GM19240 (cell line): Measurements from ENCODE around the gene RFFL.

Experiments
- DNase-seq: peaks from one replicate; pipeline ENCODE4 v3.0.0; 2011; ENCODE audit warnings: low spot score; ENCODE audit not compliant: insufficient read length

Gene RFFL

GRCh38 chr17:35081638-35082037 lies 18.1 kb upstream of the RFFL start:
- DNase-seq: no peak

DNA sequence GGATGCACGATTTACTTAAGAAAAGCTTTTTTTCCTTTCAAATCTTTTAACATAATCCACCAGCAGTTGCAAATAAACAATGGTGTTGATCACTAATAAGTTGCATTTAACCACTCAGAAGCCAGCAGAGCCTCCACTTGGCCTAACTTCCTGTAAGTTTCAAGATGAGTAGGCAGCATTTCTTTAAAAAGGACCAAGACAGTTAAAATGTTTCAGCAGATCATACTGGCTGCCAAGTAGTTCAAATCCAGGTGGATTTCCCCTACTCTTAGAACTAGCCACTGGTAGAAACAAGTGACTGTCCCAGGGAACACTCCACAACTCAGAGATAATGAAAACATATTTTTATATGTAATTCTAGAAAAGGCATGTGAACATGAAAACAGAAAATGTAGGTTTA lies 17.0 kb upstream of the RFFL start:
- no peak for DNase-seq

DNA sequence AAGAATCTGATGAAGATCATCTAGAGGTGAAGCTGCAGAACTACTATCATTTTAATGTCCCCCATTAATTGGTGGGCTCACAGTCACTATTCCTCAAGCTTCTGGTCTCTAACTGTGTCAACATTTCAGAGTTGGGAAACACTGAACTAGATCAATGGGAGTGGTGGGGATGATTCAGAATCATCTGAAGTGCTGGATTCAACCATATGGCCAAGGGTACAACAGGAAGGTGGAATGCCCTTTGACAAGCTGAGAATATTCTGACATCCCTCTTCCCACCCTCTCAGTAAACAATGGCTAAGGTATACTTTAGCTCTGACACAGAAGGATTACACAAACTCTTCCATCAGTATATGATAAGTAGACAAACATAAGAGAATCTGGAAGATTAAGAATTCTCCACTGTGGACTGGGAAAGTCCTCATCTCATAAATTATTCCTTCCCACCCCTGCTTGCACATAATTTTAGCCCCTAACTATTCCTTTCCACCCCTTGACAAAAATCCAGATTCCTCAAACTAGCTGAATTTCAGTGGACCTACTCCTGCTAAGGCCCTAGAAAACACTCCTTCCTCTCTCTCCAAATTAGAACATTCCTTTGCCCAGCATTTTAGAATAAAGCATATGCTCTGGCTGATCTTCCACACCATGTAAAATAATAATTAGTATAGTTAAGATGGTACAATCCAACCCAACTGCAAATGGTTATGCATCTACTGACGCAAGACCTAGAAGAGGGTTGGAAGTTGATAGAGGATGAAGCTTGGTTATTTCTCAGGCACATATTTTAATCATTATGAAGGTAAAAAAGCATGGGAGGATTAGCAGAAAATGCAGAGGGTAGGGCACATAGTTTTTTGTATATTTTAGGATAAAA lies 16.3 kb upstream of the RFFL start:
- DNase-seq: no peak

DNA sequence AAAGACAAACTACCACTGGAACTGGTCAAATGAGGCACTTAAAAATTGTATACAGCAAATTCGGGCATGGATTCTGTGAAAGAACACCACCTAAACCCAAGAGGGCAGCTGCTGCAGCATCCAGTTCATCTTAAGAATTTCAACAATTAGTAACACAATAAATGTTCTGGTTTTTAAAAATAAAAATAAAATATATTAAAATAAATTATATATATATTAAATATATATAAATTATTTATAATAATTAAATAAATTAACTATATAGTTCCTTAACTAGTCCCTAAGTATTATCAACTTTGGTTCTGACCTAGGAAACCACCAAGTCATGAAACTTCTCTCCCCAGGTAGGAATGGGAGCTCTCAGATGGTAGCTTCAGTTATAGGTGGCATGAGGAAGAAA lies 13.4 kb upstream of the RFFL start:
- no peak for DNase-seq

GRCh38 chr17:35074711-35075707 lies 11.5 kb upstream of the RFFL start:
- DNase-seq: no peak

- DNase-seq: no peak
Measured at GRCh38 chr17:35073991-35074627, 10.6 kb upstream of the RFFL start.

DNA sequence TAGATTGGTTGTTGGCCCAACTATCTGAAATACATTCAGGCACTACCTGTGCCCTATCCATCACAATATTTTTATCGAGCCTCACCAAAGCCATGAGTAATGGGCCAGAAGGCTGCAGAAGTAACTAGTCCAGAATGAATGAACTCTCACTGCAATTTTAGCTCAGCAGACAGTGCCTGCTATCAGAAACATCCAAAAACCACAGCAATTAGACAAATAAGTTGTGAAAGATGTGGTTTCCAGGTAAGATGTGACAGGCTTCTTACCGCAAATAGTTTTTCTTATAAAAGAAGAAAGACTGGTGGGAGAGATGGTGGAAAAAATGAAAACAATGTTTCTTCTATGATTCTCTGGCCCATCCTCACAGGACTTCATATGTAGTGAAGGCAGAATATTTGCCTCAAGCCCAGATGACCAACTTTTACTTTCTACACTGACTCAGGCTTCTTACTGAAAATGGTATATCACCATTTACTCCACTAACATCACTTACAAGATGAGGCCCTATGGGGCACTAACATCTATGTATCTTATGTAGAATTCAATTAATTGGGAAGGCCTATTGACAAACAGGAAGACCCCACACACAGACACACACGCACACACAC lies 9.8 kb upstream of the RFFL start:
- DNase-seq: no peak

- no peak for DNase-seq
Measured at GRCh38 chr17:35069311-35069710, 5.8 kb upstream of the RFFL start.

DNA sequence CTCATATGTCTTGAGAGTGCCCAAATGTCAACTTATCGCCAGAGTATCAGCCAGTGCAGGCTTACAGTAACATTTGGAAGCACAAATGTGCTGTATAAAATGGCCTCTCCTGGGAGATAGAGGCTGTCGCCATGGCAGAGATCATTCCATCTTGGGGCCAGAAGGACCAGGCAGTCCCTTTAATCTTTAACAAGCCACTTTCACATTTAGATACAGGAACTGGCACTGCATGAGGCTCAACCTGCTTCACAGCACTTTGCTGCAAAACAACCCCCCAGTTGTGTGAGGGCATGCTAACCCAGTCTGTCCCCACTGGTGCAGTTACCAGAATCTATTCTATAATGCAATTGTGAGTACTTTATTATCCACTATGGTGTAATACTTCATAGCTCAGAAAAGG lies 4.7 kb upstream of the RFFL start:
- DNase-seq: no peak

DNA sequence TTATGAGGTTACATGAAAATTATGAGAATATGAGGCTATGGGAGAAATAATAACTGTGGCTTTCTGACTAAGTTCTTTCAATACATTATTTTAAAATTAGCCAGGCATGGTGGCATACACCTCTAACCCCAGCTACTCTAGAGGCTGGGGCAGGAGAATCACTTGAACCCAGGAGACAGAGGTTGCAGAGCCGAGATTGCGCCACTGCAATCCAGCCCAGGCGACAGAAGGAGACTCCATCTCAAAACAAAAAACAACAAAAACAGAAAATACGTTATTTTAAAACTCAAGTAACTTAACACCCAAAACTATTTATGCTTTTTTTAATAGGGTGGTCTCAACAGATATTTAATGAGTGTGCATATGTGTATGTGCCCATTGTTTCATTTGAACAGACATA lies 2.4 kb upstream of the RFFL start:
- no peak for DNase-seq

DNA sequence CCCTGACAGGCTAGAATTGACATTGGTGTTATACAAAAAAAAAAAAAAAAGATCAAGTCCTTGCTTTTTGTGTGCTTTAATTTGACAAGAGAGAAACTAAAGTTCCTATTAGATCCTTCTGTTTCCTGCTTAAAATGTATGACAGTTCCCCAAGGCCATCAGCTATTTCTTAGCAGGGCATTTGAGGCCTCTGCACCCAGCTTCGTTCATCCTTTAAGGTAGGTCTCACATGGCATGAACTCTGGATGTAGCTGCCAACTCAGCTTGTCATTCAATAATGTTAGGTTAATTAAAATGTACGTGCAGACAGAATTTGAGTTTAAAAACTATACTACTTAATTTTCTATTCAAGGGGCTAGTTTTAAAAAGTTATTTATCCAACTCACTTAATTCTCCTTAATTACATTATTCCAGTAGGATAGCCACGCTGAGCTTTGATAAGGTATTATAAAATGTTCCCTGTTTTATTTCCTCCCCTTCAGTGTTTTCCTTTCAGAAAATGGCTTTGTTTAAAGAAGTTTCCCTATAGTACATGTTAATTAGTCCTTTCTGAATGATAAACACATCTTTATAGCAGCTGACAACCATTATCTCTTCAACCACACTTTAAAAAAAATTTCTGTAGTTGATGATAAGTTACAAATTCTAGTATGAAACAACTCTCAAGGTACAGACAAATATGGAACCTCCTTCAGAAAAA lies 1.2 kb upstream of the RFFL start:
- DNase-seq: no peak

GRCh38 chr17:35062308-35062707 lies 1.2 kb downstream of the RFFL start:
- DNase-seq: no peak

DNA sequence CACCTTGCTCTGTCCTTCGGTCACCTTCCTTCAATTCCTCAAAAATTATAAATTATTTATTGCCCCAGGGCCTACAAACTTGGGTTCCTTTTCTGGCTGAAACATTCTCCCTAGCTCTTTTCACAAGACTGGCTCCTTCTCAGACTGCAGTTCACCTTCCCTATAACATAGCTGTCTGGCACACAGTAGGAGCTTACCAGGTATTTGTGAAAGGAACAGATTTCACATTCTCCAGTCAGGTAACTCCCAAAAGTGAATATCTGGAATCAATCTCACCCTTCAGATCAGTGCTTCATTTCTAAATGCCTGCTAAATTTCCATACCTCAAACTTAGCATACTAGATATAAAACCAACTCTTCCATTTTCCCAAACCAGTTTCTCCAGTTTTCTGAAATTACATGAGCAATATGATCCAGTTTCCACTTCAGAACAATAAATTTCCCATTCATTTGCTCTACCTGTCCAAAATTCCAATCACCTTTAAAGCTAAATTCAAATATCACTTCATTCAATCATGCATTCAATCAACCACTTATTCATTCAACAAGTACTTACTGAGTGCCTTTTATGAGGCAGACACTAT lies 6.1 kb downstream of the RFFL start:
- DNase-seq: no peak

- DNase-seq: no peak
Measured at GRCh38 chr17:35056013-35056412, 7.5 kb downstream of the RFFL start.

DNA sequence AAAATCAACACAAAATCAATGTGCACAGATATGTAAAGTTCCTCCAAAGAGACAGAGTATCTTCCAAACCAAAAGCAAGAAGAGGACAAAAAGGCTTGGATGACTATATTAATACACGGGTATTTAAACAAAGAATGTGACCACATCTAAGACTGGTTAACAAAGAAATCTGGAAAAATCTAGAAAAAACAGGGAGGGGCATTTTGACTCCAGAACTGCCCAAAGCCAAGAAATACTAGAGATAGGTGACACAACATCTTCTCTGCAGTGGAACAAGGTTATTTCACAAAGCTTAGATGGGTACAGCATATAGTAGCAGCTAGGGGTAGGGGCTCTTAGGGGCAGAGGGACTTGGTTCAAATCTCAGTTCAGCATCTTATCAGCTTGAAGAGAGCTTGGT lies 10.3 kb downstream of the RFFL start:
- no peak for DNase-seq

- DNase-seq: no peak
Measured at GRCh38 chr17:35052780-35053179, 10.7 kb downstream of the RFFL start.

- DNase-seq: no peak
Measured at GRCh38 chr17:35052241-35052610, 11.3 kb downstream of the RFFL start.

DNA sequence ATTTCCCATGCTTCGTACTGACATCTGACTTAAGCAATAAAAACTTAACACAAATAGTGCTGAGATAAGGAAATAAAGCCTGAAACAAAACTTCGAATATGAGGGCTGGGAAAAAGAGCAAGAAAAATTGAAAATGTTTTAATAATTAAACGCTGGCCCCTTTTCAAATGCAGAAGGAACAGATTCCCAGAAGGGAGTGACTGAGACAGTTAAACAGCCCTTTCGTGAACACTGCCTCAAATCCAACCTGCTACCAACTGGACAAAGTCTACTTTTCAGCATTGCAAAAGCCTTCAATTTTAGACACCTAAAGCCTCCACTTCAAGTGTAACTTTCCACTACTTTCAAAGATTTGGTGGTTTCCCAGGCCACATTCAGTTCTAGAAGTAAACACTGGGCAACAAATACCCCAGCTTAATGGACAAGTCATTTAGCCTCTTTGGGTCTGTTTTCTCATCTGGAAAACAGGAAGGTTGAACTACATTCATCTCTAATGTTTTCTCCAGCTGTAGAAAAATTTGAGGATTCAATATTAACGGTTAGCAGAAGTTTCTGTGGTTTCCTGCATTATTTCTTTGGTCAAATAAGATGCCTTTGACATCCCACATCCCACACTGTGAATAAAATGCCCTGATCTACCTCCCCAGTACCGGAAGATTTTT lies 11.8 kb downstream of the RFFL start:
- no peak for DNase-seq

- peak; percentile 43 for DNase-seq
Measured at GRCh38 chr17:35051183-35051578, 12.3 kb downstream of the RFFL start.

DNA sequence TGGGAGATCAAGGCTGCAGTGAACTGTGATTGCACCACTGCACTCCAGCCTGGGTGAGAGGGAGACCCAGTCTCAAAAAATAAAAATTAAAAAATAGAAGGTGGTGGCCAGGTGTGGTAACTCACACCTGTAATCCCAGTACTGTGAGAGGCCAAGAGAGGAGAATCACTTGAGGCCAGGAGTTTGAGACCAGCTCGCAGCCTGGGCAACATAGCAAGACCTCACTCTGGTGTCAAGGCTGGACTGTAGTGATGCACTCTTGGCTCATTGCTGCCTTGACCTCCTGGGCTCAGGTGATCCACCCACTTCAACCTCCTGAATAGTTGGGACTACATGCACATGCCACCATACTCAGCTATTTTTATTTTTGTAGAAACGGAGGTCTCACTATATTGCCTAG lies 13.3 kb downstream of the RFFL start:
- DNase-seq: no peak
